ENCODE results near the gene SESTD1. TPM values are rescaled to one million over a fixed set of nuclear protein-coding genes. Genes with fewer than 3 reads are reported as not detected.
A peak's percentile ranks its signal among the peaks of the same experiment; 100 is the strongest.

The SESTD1 gene
- total and polyA plus RNA-seq, 2 of the 13 experiments (the other 11 are each of a cell fraction or from before 2014, with no cell fraction given): 74.4 to 101 TPM

GRCh38 chr2:179264368-179265081, at the start of gene SESTD1 (continued):
- TF ChIP-seq UBTF (CRISPR knock-in tag; IDR thresholded peaks at IDR 0.05) (peak; percentile 88), KDM2A (CRISPR knock-in tag; IDR thresholded peaks at IDR 0.05; ENCODE audit: borderline replicate concordance, low read depth) (peak; percentile 59; the same call in 1 of the 2 replicates), MZF1 (CRISPR knock-in tag; IDR thresholded peaks at IDR 0.05; ENCODE audit: borderline replicate concordance) (no peak), ZNF263 (CRISPR knock-in tag; IDR thresholded peaks at IDR 0.05) (peak; percentile 15; the same call in 1 of the 2 replicates), ZBED4 (CRISPR knock-in tag; IDR thresholded peaks at IDR 0.05; ENCODE audit: borderline replicate concordance) (0 out of 2 replicates have a peak, but pooled peaks have one; percentile 51), SKI (IDR thresholded peaks at IDR 0.05; ENCODE audit: partially characterized antibody) (peak; percentile 44), RFXAP (CRISPR knock-in tag; IDR thresholded peaks at IDR 0.05; ENCODE audit: borderline replicate concordance) (peak; percentile 65; the same call in 1 of the 2 replicates), ZSCAN5A (CRISPR knock-in tag; IDR thresholded peaks at IDR 0.05; ENCODE audit: borderline replicate concordance) (peak; percentile 72; the same call in 1 of the 2 replicates), PHF21A (CRISPR knock-in tag; IDR thresholded peaks at IDR 0.05) (peak; percentile 87), ZNF451 (CRISPR knock-in tag; IDR thresholded peaks at IDR 0.05) (peak; percentile 65; the same call in 1 of the 2 replicates), ZNF225 (CRISPR knock-in tag; IDR thresholded peaks at IDR 0.05) (0 out of 2 replicates have a peak, but pooled peaks have one; percentile 38), TFE3 (CRISPR knock-in tag; IDR thresholded peaks at IDR 0.05) (peak; percentile 52; the same call in 1 of the 2 replicates), TEF (CRISPR knock-in tag; IDR thresholded peaks at IDR 0.05) (no peak), ZNF691 (CRISPR knock-in tag; IDR thresholded peaks at IDR 0.05; ENCODE audit: borderline replicate concordance, low read depth) (peak; percentile 57; the same call in 1 of the 2 replicates), NFYC (CRISPR knock-in tag; IDR thresholded peaks at IDR 0.05) (no peak; the same call in 1 of the 2 replicates)

All from HepG2 (cell line).